ENCODE data around the gene PTPRM. TPM values are rescaled to one million over a fixed set of nuclear protein-coding genes. Genes with fewer than 3 reads are reported as not detected.

The PTPRM gene
- total RNA-seq, 2 donors from 2014 or later = 80.1 to 106 TPM

- Histone ChIP-seq H3K27ac (no peak overlapping the region), H3K4me1 (peaks cover 0 to 8% of the 10 kb centered on the region in 2 donors), H3K9me3 (no peaks in the 10 kb centered on the region), H3K27me3 (no peaks in the 10 kb centered on the region), H3K4me3 (no peak overlapping the region), H3K36me3 (no peaks in the 10 kb centered on the region)
- no peak for TF ChIP-seq CTCF (IDR thresholded peaks at IDR 0.05)
- DNase-seq (ENCODE audit: low spot score) = no peak
Observed at GRCh38 chr18:7637269-7637668, 70.2 kb downstream of the PTPRM start.

DNA sequence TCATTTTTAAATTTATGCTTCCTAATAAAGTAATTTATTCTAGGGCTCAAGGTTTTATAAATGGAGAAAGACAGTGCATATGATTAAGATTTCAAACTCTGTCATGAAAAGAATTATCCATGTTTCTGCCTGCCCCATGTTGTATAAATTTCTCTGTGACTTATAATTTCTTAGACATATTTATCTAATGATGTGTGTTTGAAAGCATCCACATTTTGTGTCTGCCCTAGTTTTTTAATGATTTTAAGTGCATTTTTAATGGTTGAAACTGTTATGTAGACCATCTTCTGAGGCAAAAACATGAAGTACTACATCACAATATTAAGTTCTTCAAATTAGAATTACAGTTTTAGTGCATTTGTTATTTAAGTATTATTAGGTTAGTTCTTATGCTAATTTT is 71.2 kb downstream of the PTPRM start:
- no peaks in the 10 kb centered on the region for H3K9me3 ChIP-seq
- TF ChIP-seq CTCF (IDR thresholded peaks at IDR 0.05) = no peak
- no peak overlapping the region for H3K27ac ChIP-seq
- H3K27me3 ChIP-seq = no peaks in the 10 kb centered on the region
- no peak overlapping the region for H3K4me3 ChIP-seq
- no peaks in the 10 kb centered on the region for H3K36me3 ChIP-seq
- H3K4me1 ChIP-seq = peaks cover 0 to 6% of the 10 kb centered on the region in 2 donors
- DNase-seq (ENCODE audit: low spot score) = no peak

- Histone ChIP-seq H3K9me3 (no peaks in the 10 kb centered on the region), H3K4me3 (no peak overlapping the region), H3K27ac (no peak overlapping the region), H3K36me3 (no peaks in the 10 kb centered on the region), H3K4me1 (peaks cover 0 to 12% of the 10 kb centered on the region in 2 donors), H3K27me3 (no peaks in the 10 kb centered on the region)
- no peak for TF ChIP-seq CTCF (IDR thresholded peaks at IDR 0.05)
- no peak for DNase-seq (ENCODE audit: low spot score)
Observed at GRCh38 chr18:7641813-7642212, 74.7 kb downstream of the PTPRM start.

DNA sequence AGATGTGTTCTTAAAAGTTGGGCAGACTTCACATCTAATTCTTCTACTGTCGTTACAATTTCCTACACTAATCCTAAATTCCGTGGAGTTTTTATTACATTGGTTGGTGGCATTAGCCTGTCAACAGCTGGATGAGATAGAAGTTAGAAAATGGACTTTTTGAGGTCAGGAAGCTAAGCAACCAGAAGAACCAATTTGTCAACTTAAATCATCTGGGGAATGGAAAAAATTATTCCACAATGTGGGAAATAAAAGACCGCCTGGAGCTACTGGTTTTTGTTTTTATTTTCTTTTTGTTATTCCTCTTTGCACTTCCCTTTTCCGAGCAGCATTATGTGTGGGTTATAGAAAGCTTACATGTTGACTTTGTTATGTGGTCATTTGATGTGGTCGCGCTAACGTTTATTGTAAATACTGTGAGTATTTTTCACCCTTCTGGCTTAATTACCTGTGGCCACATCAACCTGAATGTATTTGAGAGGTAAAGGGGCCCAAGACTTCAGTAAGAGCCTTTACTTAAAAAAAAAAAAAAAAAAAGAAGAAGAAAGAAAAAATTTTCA is 75.3 kb downstream of the PTPRM start:
- H3K36me3 ChIP-seq = no peaks in the 10 kb centered on the region
- TF ChIP-seq CTCF (IDR thresholded peaks at IDR 0.05) = no peak

GRCh38 chr18:7645756-7646155 is 78.6 kb downstream of the PTPRM start:
- H3K4me1 ChIP-seq = peaks cover 0 to 12% of the 10 kb centered on the region in 2 donors
- DNase-seq (ENCODE audit: low spot score) = no peak
- no peak for TF ChIP-seq CTCF (IDR thresholded peaks at IDR 0.05)
- no peaks in the 10 kb centered on the region for H3K27me3 ChIP-seq
- no peak overlapping the region for H3K4me3 ChIP-seq
- H3K36me3 ChIP-seq = no peaks in the 10 kb centered on the region
- no peak overlapping the region for H3K27ac ChIP-seq
- H3K9me3 ChIP-seq = peaks cover 0 to 7% of the 10 kb centered on the region in 2 donors

More for the DNA sequence above, 75.3 kb downstream of the PTPRM start:
- Histone ChIP-seq H3K9me3 (no peaks in the 10 kb centered on the region), H3K27ac (no peak overlapping the region), H3K4me1 (peaks cover 0 to 12% of the 10 kb centered on the region in 2 donors), H3K4me3 (no peak overlapping the region), H3K27me3 (no peaks in the 10 kb centered on the region)
- no peak for DNase-seq (ENCODE audit: low spot score)

Data from right atrium auricular region (tissue), 2 donors.